HCT116 (cell line): Measurements from ENCODE around the gene MAP3K8. TPM values are rescaled to one million over a fixed set of nuclear protein-coding genes. Genes with fewer than 3 reads are reported as not detected.

Source experiments
- ATAC-seq: fragments of 200-7000 bp; cut with Tn5 transposase; 2 replicates; pipeline ENCODE4 v1.9.1; 2020; ENCODE audit warnings: mild to moderate bottlenecking, moderate library complexity
- BruUV-seq: library from RNA; stranded (reverse); fragments of 400-500 nt; replicated peaks from 2 replicates; lab custom pipeline; 2021; lab: Mats Ljungman, UMichigan
- CTCF ChIA-PET: fragments of 300-600 bp; sonication (Branson Sonifier 250); formaldehyde crosslinking; loops from one replicate; lab custom pipeline; 2021; ENCODE audit warnings: antibody characterized with exemption; lab: Charles Lee
- POLR2A ChIA-PET: fragments of 300-600, 350-600 bp; sonication (Branson Sonifier 250); formaldehyde crosslinking; loops from one replicate; lab custom pipeline; 2021; ENCODE audit warnings: antibody characterized with exemption; lab: Charles Lee
- RAD21 ChIA-PET, 2 experiments: fragments of 300-600 bp; sonication (Branson Sonifier 250); formaldehyde crosslinking; loops; one replicate each; lab custom pipeline; 2023; ENCODE audit warnings: low total read pairs in 2 of 2; ENCODE audit not compliant: uncharacterized antibody in 2 of 2, unreplicated experiment in 2 of 2, low non-redundant PET in 1 of 2; lab: Charles Lee
- DNase-seq: peaks from one replicate; pipeline ENCODE4 v3.0.0-alpha.2; 2010; ENCODE audit warnings: low read depth, low spot score
- H2AFZ ChIP-seq: fragments of 200-600 bp; shearing (Covaris generic), sonication (generic); 2 replicates; pipeline ENCODE4 v1.6.1; 2017; ENCODE audit warnings: low read depth, mixed run types, mixed read lengths, antibody characterized with exemption, low read length; ENCODE audit not compliant: poor library complexity, severe bottlenecking
- H3K27ac ChIP-seq: 2 replicates; pipeline ENCODE4 v1.5.1; 2012; ENCODE audit warnings: low read depth, low read length
- H3K27me3 ChIP-seq: fragments of 200-600 bp; sonication (generic); 2 replicates; pipeline ENCODE4 v1.6.1; 2016; ENCODE audit warnings: mixed run types, low read length, mixed read lengths; ENCODE audit not compliant: insufficient read depth
- H3K36me3 ChIP-seq, 2 experiments: fragments of 200-500 bp in 1 of 2; fragments of 200-600 bp in 1 of 2; sonication (Bioruptor generic) in 1 of 2; sonication (generic) in 1 of 2; 2 replicates each; pipeline versions ENCODE4 v1.5.1 to v1.6.1; 2014 to 2016; ENCODE audit warnings: low read length in 2 of 2, inconsistent platforms in 1 of 2, mixed read lengths in 1 of 2, mixed run types in 1 of 2; ENCODE audit not compliant: insufficient read depth in 2 of 2, control insufficient read depth in 1 of 2
- H3K4me1 ChIP-seq, 2 experiments: fragments of 200-600 bp in 1 of 2; sonication (generic) in 1 of 2; 2 replicates each; pipeline versions ENCODE4 v1.5.1 to v1.6.1; 2012 to 2017; ENCODE audit warnings: low read length in 2 of 2, inconsistent platforms in 1 of 2, mild to moderate bottlenecking in 1 of 2, mixed read lengths in 1 of 2, mixed run types in 1 of 2, moderate library complexity in 1 of 2; ENCODE audit not compliant: insufficient read depth in 2 of 2, control insufficient read depth in 1 of 2
- H3K4me2 ChIP-seq: fragments of 200-600 bp; sonication (generic); 2 replicates; pipeline ENCODE4 v1.6.1; 2017; ENCODE audit warnings: mixed run types, low read length, mixed read lengths
- H3K4me3 ChIP-seq, 2 experiments: fragments of 200-600 bp in 1 of 2; sonication (generic) in 1 of 2; replicated peaks in 1 of 2; 2 replicates each; pipeline ENCODE4 v1.5.1; 2011 to 2016; ENCODE audit warnings: low read length in 2 of 2, control low read depth in 1 of 2, low read depth in 1 of 2, mild to moderate bottlenecking in 1 of 2, mixed read lengths in 1 of 2, mixed run types in 1 of 2
- H3K79me2 ChIP-seq: fragments of 200-600 bp; sonication (generic); 2 replicates; pipeline ENCODE4 v1.6.1; 2017; ENCODE audit warnings: mild to moderate bottlenecking, mixed run types, low read length, moderate library complexity, mixed read lengths; ENCODE audit not compliant: insufficient read depth
- H3K9ac ChIP-seq: fragments of 200-600 bp; sonication (generic); 2 replicates; pipeline ENCODE4 v1.6.1; 2016; ENCODE audit warnings: low read length, mixed read lengths
- H3K9me2 ChIP-seq: fragments of 200-600 bp; sonication (generic), shearing (Covaris generic); 2 replicates; pipeline ENCODE4 v1.6.1; 2017; ENCODE audit warnings: mixed run types, mild to moderate bottlenecking, moderate library complexity; ENCODE audit not compliant: insufficient read depth
- H3K9me3 ChIP-seq, 2 experiments: fragments of 200-500 bp in 1 of 2; fragments of 200-600 bp in 1 of 2; sonication (Bioruptor generic) in 1 of 2; sonication (generic) in 1 of 2; 2 replicates each; pipeline ENCODE4 v1.6.1; 2014 to 2017; ENCODE audit warnings: low read length in 2 of 2, mixed read lengths in 2 of 2, inconsistent platforms in 1 of 2, low read depth in 1 of 2, mild to moderate bottlenecking in 1 of 2, mixed run types in 1 of 2, moderate library complexity in 1 of 2; ENCODE audit not compliant: control insufficient read depth in 1 of 2, insufficient read depth in 1 of 2
- H4K20me1 ChIP-seq: fragments of 200-600 bp; sonication (generic), shearing (Covaris generic); 2 replicates; pipeline ENCODE4 v1.6.1; 2017; ENCODE audit warnings: mixed run types, mild to moderate bottlenecking, moderate library complexity; ENCODE audit not compliant: insufficient read depth
- EGR1 ChIP-seq: IDR thresholded peaks from 2 replicates; pipeline ENCODE4 v1.6.1; 2012; ENCODE audit warnings: low read depth
- EZH2 ChIP-seq: fragments of 200-600 bp; sonication (generic); IDR thresholded peaks from 2 replicates; pipeline ENCODE4 v1.6.1; 2017; ENCODE audit warnings: antibody characterized with exemption, mixed run types
- EZH2phosphoT487 ChIP-seq: fragments of 200-600 bp; IDR thresholded peaks from 2 replicates; pipeline ENCODE4 v1.6.1; 2018; ENCODE audit warnings: antibody characterized with exemption, borderline replicate concordance
- JUND ChIP-seq: IDR thresholded peaks from 2 replicates; pipeline ENCODE4 v1.6.1; 2012
- SP1 ChIP-seq: IDR thresholded peaks from 2 replicates; pipeline ENCODE4 v1.6.1; 2012; ENCODE audit warnings: low read depth
- ZFX ChIP-seq: fragments of 450-650 bp; IDR thresholded peaks from 2 replicates; pipeline ENCODE4 v1.6.1; 2017
- intact Hi-C: fragments of 100-400 bp; cut with micrococcal nuclease; formaldehyde crosslinking; loops from 2 replicates; pipeline ENCODE4 v1.10.0; 2022
- total RNA-seq: library from RNA; stranded (reverse); gene quantifications from one replicate; pipeline ENCODE4 v1.2.1, GENCODE V29; 2021; ENCODE audit not compliant: unreplicated experiment

Gene MAP3K8
- total RNA-seq, 1 experiment from 2014 or later: 4.5 TPM

DNA sequence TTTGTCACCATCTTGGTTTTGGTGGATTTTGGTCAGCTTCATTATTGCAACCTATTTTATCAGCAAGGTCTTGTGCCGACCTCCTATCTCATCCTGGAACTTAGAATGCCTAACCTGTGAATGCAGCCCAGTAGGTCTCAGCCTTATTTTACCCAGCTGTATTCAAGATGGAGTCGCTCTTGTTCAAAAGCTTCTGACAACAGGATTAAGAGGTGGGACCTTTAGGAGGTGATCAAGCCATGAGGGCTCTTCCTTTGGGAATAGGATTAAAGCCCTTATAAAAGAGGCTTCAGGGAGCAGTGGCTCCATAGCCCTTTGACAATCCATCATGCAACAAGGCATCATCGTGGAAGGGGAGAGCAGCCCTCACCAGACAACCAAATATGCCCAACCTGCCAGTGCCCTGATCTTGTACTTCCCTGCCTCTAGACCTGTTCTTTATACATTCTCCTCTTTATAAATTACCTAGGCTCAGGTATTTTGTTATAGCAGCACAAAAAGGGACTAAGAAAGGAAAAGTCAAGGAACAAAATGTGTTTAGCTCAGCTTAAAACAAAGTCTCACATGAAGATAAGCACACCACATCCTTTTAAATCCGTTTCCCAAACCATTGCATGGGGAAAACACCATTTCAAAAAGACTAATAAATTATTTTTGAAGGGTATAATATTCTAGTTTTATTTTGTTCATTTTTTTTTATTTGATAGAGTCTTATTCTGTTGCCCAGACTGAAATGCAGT, 8.5 kb upstream of the MAP3K8 start:
- no peak for DNase-seq
- Histone ChIP-seq H3K27ac (no peak overlapping the region), H3K4me3 (no peak overlapping the region), H3K9me3 (no peaks in the 10 kb centered on the region)
- RAD21 ChIA-PET: no interaction called here
- intact Hi-C loops: no loop called here
- no peak for TF ChIP-seq EZH2phosphoT487
- TF ChIP-seq, all 23 proteins: peak for 0
- no peak for ATAC-seq
- Histone ChIP-seq H4K20me1 (no peaks in the 10 kb centered on the region), H3K9me2 (no peaks in the 10 kb centered on the region), H3K9ac (no peak overlapping the region), H3K79me2 (no peaks in the 10 kb centered on the region), H3K4me2 (no peak overlapping the region), H2AFZ (no peak overlapping the region), H3K4me1 (peaks cover 12 to 18% of the 10 kb centered on the region in 2 experiments), H3K27me3 (no peaks in the 10 kb centered on the region), H3K36me3 (no peaks in the 10 kb centered on the region)
- BruUV-seq: no TSS peak
- ChIA-PET CTCF (no interaction called here), POLR2A (no interaction called here)

DNA sequence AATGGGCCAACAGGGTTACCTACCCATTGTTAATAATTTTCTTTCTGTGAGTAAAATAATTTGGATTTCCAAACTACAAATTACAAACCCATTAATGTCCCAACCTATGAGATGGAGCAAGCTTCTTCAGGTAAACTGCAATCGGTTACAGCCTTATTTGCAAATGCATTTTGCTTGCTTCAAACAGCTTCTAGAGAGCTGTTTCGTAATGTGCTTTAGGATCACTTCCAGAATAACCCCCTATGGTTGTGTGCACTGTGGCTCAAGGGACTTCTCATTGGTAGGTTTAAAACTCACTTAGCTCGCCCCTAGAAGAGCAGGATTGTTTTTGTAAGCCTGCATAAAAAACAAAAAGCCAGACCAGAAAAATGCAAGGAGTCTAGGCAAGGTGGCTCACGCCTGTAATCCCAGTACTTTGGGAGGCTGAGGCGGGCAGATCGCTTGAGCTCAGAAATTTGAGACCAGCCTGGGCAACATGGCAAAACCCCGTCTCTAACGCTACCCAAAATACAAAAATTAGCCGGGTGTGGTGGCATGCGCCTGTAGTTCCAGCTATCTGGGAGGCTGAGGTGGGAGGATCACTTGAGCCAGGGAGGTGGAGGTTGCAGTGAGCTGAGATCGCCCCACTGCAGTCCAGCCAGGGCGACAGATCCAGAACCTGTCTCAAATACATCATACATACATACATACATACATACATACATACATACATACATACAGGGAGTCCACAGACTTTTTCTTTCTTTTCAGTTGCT, 3.3 kb upstream of the MAP3K8 start:
- ATAC-seq: no peak
- TF ChIP-seq JUND (no peak), EZH2 (no peak), SP1 (no peak), ZFX (no peak), EGR1 (no peak)
- TF ChIP-seq, all 23 proteins: peak for 0
- Histone ChIP-seq H3K9me2 (no peaks in the 10 kb centered on the region), H3K36me3 (no peaks in the 10 kb centered on the region), H3K27ac (0 out of 2 replicates have a peak overlapping the region, but pooled peaks have one; percentile 3), H3K4me1 (peaks cover 19 to 39% of the 10 kb centered on the region in 2 experiments), H3K9ac (peak overlapping the region; percentile 28; the same call in 1 of the 2 replicates), H3K27me3 (no peaks in the 10 kb centered on the region), H3K9me3 (no peaks in the 10 kb centered on the region), H4K20me1 (no peaks in the 10 kb centered on the region), H3K79me2 (no peaks in the 10 kb centered on the region), H3K4me3 (peak overlapping the region in 1 of 2 experiments; percentile 37; a peak in 2 of 4 replicates), H3K4me2 (peak overlapping the region; percentile 98), H2AFZ (peak overlapping the region; percentile 95)
- intact Hi-C loops: no loop called here
- DNase-seq: no peak
- BruUV-seq: no TSS peak
- CTCF ChIA-PET: interaction anchor here (1.0 to 1.4 kb wide), 2 partner anchors 17 to 160 kb away, joined by 3 to 6 read pairs; no protein-coding TSS in a partner anchor
- RAD21 ChIA-PET: interaction anchor here (0.5 to 0.7 kb wide), 2 partner anchors 33 to 35 kb away, joined by 3 read pairs; no protein-coding TSS in a partner anchor
- POLR2A ChIA-PET: interaction anchor here (1.1 kb wide), 1 partner anchor 8 kb away, joined by 3 read pairs; no protein-coding TSS in a partner anchor
